K562 (cell line): ENCODE data around the gene KCTD18. TPM values are rescaled to one million over a fixed set of nuclear protein-coding genes. Genes with fewer than 3 reads are reported as not detected.
A peak's percentile ranks its signal among the peaks of the same experiment; 100 is the strongest.

ENCODE experiments used
- CCAR2 ChIP-seq: fragments of 200-400 bp; formaldehyde crosslinking; IDR thresholded peaks from 2 replicates; pipeline ENCODE4 v1.6.1; 2017; ENCODE audit warnings: mild to moderate bottlenecking, low read depth, low read length
- CHD2 ChIP-seq: IDR thresholded peaks from 2 replicates; pipeline ENCODE4 v1.6.1; 2011; ENCODE audit warnings: low read depth, low read length
- DDX20 ChIP-seq: fragments of 450-650 bp; IDR thresholded peaks from 2 replicates; pipeline ENCODE4 v1.6.1; 2016; ENCODE audit warnings: missing genetic modification characterization, low read depth, mild to moderate bottlenecking, missing compliant biosample characterization, moderate library complexity
- ETV6 ChIP-seq, 3 experiments: fragments of 150-350 bp in 1 of 3; sonication (generic) in 1 of 3; formaldehyde crosslinking in 1 of 3; IDR thresholded peaks; 2 replicates each; pipeline versions ENCODE4 v1.6.1 to v1.8.0; 2014 to 2022; ENCODE audit warnings: borderline replicate concordance in 2 of 3, low read depth in 2 of 3, antibody characterized with exemption in 1 of 3, low read length in 1 of 3, mild to moderate bottlenecking in 1 of 3, missing genetic modification reagents in 1 of 3
- GTF2F1 ChIP-seq: IDR thresholded peaks from 2 replicates; pipeline ENCODE4 v1.6.1; 2011; ENCODE audit warnings: low read depth, low read length, improper control_type of control experiment
- HDAC6 ChIP-seq: IDR thresholded peaks from 2 replicates; pipeline ENCODE4 v1.6.1; 2012; ENCODE audit warnings: low read depth, mild to moderate bottlenecking, control low read depth, inconsistent platforms, low read length, moderate library complexity
- LEF1 ChIP-seq: fragments of 450-650 bp; IDR thresholded peaks from 2 replicates; pipeline ENCODE4 v1.6.1; 2016; ENCODE audit warnings: mild to moderate bottlenecking
- MTF1 ChIP-seq: fragments of 250-450 bp; sonication (Bioruptor Pico); IDR thresholded peaks from 2 replicates; pipeline ENCODE4 v1.9.0; 2021; ENCODE audit warnings: moderate library complexity, mild to moderate bottlenecking, inconsistent platforms, borderline replicate concordance
- NR2C1 ChIP-seq, 2 experiments: fragments of 450-650 bp; IDR thresholded peaks; 2 replicates each; pipeline ENCODE4 v1.6.1; 2017; ENCODE audit warnings: mild to moderate bottlenecking in 2 of 2, antibody characterized with exemption in 1 of 2, inconsistent platforms in 1 of 2, missing compliant biosample characterization in 1 of 2, missing genetic modification characterization in 1 of 2
- PHF8 ChIP-seq: fragments of 200-600 bp; sonication (generic); IDR thresholded peaks from 2 replicates; pipeline ENCODE4 v1.6.1; 2012; ENCODE audit warnings: mixed run types, mild to moderate bottlenecking, inconsistent platforms, low read length, moderate library complexity, borderline replicate concordance
- PTTG1 ChIP-seq: fragments of 450-650 bp; IDR thresholded peaks from 2 replicates; pipeline ENCODE4 v1.6.1; 2016; ENCODE audit warnings: low read depth, mild to moderate bottlenecking, missing genetic modification characterization, missing compliant biosample characterization
- RUNX1 ChIP-seq: sonication (generic); IDR thresholded peaks from 2 replicates; pipeline ENCODE4 v1.6.1; 2016; ENCODE audit warnings: antibody characterized with exemption, low read depth
- SIRT6 ChIP-seq: IDR thresholded peaks from one replicate; pipeline ENCODE4 v1.6.1; 2012; ENCODE audit warnings: low read depth, mild to moderate bottlenecking, control low read depth, inconsistent platforms, low read length, moderate library complexity
- SREBF1 ChIP-seq: fragments of 150-350 bp; IDR thresholded peaks from 2 replicates; pipeline ENCODE4 v1.6.1; 2014; ENCODE audit warnings: antibody characterized with exemption, low read depth, low read length, borderline replicate concordance
- SRSF1 ChIP-seq: fragments of 200-400 bp; formaldehyde crosslinking; IDR thresholded peaks from 2 replicates; pipeline ENCODE4 v1.6.1; 2017; ENCODE audit warnings: mild to moderate bottlenecking, low read depth, low read length, moderate library complexity
- SRSF7 ChIP-seq: fragments of 200-400 bp; formaldehyde crosslinking; optimal IDR thresholded peaks from 2 replicates; pipeline ENCODE3; 2017; ENCODE audit warnings: mild to moderate bottlenecking, low read depth, low read length
- TEAD1 ChIP-seq, 2 experiments: fragments of 450-650 bp in 1 of 2; sonication (generic) in 1 of 2; formaldehyde crosslinking; IDR thresholded peaks; 2 replicates each; pipeline versions ENCODE4 v1.4.0 to v1.8.0; 2020 to 2022; ENCODE audit warnings: mild to moderate bottlenecking in 2 of 2, missing genetic modification reagents in 1 of 2
- USF1 ChIP-seq: sonication (generic); formaldehyde crosslinking; IDR thresholded peaks from 2 replicates; pipeline ENCODE4 v1.9.0; 2022; ENCODE audit warnings: mild to moderate bottlenecking, missing genetic modification reagents
- ZNF695 ChIP-seq: fragments of 450-650 bp; formaldehyde crosslinking; IDR thresholded peaks from 2 replicates; pipeline ENCODE4 v1.4.0; 2020; ENCODE audit warnings: mild to moderate bottlenecking, moderate library complexity
- ZNF75A ChIP-seq: fragments of 450-650 bp; formaldehyde crosslinking; IDR thresholded peaks from 2 replicates; pipeline ENCODE4 v1.4.0; 2020; ENCODE audit warnings: mild to moderate bottlenecking
- polyA plus RNA-seq, 8 experiments: library from polyadenylated mRNA; depleted of rRNA in 4 of 8; stranded (reverse) in 5 of 8; unstranded in 3 of 8; fragments of >200 nt; fragmentation: Nextera tagmentation in 2 of 8; fragmentation: Illumina TruSeq in 1 of 8; extraction: Ambion mirVana in 2 of 8; extraction: Trizol in 1 of 8; gene quantifications; 2 replicates each; pipeline versions ENCODE4 v1.2.1 to v1.2.3, GENCODE V29; 2011 to 2014; ENCODE audit warnings: inconsistent platforms in 1 of 8, missing spikeins in 1 of 8
- total RNA-seq, 7 experiments: library from RNA; depleted of rRNA in 6 of 7; stranded (reverse); fragments of >200 nt in 6 of 7; fragmentation: Illumina TruSeq in 2 of 7; extraction: Trizol in 2 of 7; gene quantifications; 2 replicates each; pipeline versions ENCODE4 v1.2.1 to v1.2.3, GENCODE V29; 2011 to 2021; ENCODE audit warnings: low replicate concordance in 1 of 7
- TF ChIP-seq, protein P1 (sequence below): sonication (generic); formaldehyde crosslinking; IDR thresholded peaks from 2 replicates; pipeline ENCODE4 v1.8.0; 2022; ENCODE audit warnings: mild to moderate bottlenecking, missing genetic modification reagents
- TF ChIP-seq, protein P2 (sequence below): sonication (generic); formaldehyde crosslinking; IDR thresholded peaks from 2 replicates; pipeline ENCODE4 v1.8.0; 2023; ENCODE audit warnings: mild to moderate bottlenecking, missing genetic modification reagents

KCTD18 gene
- total and polyA plus RNA-seq, 9 of the 15 experiments (the other 6 are each of a cell fraction or from before 2014, with no cell fraction given): 0.39 to 5.4 (median 3.8) TPM

DNA sequence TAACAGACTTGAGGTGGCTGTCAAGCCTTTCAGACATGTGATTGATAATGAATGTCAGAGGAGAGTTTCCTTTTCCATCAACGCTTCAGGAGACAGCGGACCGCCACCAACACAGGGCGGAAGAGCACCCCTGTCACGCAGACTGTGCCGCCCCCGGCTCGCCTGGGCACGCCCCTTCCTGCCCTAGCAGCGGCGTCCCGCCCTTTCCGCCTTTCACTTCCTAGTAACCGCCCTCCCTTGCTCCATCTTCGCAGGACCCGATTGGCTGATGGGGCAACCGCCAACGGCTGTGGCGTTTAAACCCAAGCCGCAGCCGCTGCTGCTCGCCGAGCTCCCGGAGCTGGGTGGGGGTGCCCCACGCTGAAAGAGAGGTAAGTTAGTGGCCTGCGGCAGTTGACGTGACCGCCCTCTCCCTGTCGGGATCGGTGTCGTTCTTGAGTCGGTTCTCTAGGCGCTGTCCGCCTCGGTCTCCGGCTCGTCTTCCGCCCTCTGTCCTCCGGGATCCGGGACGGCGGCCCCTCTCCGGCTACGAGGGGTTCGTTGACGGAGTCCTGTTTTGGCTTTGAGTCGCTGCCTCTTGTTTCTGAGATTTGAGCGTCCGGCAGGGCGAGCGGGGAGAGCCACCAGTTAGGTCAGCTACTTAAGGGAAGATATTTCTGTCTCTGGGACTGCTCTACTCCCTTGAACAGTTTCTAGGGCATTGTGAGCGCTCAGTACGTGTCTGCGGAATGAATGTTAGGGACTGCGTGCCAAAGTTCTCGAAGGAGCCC is 16.2 kb upstream of the KCTD18 start, which contains the start of gene SGO2 (continued):
- TF ChIP-seq CHD2 (peak; percentile 29; the same call in 1 of the 2 replicates), GTF2F1 (no peak), PHF8 (peak; percentile 74; the same call in 1 of the 2 replicates), DDX20 (tag) (no peak), SIRT6 (no peak), CCAR2 (no peak), SRSF1 (no peak), SREBF1 (no peak), LEF1 (no peak), USF1 (no peak), ETV6 (IDR thresholded peaks at IDR 0.05; ENCODE audit: borderline replicate concordance in 1 of 2, low read depth in 2 of 2, low read length in 1 of 2) (no peak), ETV6 (CRISPR knock-in tag; IDR thresholded peaks at IDR 0.05; ENCODE audit: borderline replicate concordance) (no peak), ZNF75A (no peak), RUNX1 (no peak), HDAC6 (no peak), SRSF7 (no peak), TEAD1 (CRISPR knock-in tag; IDR thresholded peaks at IDR 0.05) (0 out of 4 replicates have a peak, but pooled peaks of 1 of the 2 experiments have one; percentile 55), NR2C1 (IDR thresholded peaks at IDR 0.05) (no peak), NR2C1 (tag; IDR thresholded peaks at IDR 0.05) (no peak), MTF1 (no peak), ZNF695 (no peak), PTTG1 (tag) (no peak)
- TF ChIP-seq, protein P1, sequence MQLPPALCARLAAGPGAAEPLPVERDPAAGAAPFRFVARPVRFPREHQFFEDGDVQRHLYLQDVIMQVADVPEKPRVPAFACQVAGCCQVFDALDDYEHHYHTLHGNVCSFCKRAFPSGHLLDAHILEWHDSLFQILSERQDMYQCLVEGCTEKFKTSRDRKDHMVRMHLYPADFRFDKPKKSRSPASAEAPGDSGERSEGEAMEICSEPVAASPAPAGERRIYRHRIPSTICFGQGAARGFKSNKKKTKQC (CRISPR knock-in tag): no peak
- TF ChIP-seq, protein P2, sequence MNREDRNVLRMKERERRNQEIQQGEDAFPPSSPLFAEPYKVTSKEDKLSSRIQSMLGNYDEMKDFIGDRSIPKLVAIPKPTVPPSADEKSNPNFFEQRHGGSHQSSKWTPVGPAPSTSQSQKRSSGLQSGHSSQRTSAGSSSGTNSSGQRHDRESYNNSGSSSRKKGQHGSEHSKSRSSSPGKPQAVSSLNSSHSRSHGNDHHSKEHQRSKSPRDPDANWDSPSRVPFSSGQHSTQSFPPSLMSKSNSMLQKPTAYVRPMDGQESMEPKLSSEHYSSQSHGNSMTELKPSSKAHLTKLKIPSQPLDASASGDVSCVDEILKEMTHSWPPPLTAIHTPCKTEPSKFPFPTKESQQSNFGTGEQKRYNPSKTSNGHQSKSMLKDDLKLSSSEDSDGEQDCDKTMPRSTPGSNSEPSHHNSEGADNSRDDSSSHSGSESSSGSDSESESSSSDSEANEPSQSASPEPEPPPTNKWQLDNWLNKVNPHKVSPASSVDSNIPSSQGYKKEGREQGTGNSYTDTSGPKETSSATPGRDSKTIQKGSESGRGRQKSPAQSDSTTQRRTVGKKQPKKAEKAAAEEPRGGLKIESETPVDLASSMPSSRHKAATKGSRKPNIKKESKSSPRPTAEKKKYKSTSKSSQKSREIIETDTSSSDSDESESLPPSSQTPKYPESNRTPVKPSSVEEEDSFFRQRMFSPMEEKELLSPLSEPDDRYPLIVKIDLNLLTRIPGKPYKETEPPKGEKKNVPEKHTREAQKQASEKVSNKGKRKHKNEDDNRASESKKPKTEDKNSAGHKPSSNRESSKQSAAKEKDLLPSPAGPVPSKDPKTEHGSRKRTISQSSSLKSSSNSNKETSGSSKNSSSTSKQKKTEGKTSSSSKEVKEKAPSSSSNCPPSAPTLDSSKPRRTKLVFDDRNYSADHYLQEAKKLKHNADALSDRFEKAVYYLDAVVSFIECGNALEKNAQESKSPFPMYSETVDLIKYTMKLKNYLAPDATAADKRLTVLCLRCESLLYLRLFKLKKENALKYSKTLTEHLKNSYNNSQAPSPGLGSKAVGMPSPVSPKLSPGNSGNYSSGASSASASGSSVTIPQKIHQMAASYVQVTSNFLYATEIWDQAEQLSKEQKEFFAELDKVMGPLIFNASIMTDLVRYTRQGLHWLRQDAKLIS (CRISPR knock-in tag): 0 out of 2 replicates have a peak, but pooled peaks have one; percentile 65
